Activated T-cell treated with anti-CD3 and anti-CD28 coated beads, Interleukin-2, amount 50 U/mL, for 72 hours (primary cell): ENCODE results near the gene C1orf167. TPM values are rescaled to one million over a fixed set of nuclear protein-coding genes. Genes with fewer than 3 reads are reported as not detected.
A peak's percentile ranks its signal among the peaks of the same experiment; 100 is the strongest.

Experiments
- ATAC-seq, 2 donors: fragments of 150-1000 bp; cut with Tn5 transposase; replicated peaks in 1 of 2; 2 replicates each; pipeline ENCODE4 v1.10.0; 2021; ENCODE audit warnings: moderate library complexity in 2 of 2, mild to moderate bottlenecking in 1 of 2
- DNase-seq, 2 donors: peaks; one replicate each; pipeline ENCODE4 v3.0.0; 2021 to 2022; ENCODE audit warnings: mixed read lengths in 1 of 2
- H3K27ac Mint-ChIP-seq: one replicate; pipeline ENCODE4 v1.8.0; 2022; ENCODE audit warnings: mild to moderate bottlenecking, moderate library complexity, mixed read lengths
- H3K27me3 Mint-ChIP-seq: one replicate; pipeline ENCODE4 v1.8.0; 2022; ENCODE audit warnings: low read depth, mixed read lengths
- H3K36me3 Mint-ChIP-seq, 2 donors: one replicate each; pipeline ENCODE4 v1.8.0; 2022; ENCODE audit warnings: mixed read lengths in 2 of 2, mild to moderate bottlenecking in 1 of 2; ENCODE audit not compliant: insufficient read depth in 2 of 2
- H3K4me1 Mint-ChIP-seq: one replicate; pipeline ENCODE4 v1.8.0; 2022; ENCODE audit warnings: low read depth, mixed read lengths
- H3K4me3 Mint-ChIP-seq, 2 donors: one replicate each; pipeline ENCODE4 v1.8.0; 2022; ENCODE audit warnings: mild to moderate bottlenecking in 2 of 2, mixed read lengths in 2 of 2, moderate library complexity in 2 of 2
- H3K9me3 Mint-ChIP-seq, 2 donors: one replicate each; pipeline ENCODE4 v1.8.0; 2022; ENCODE audit warnings: mixed read lengths in 2 of 2
- total RNA-seq, 2 donors: library from RNA; stranded (reverse); gene quantifications; one replicate each; pipeline ENCODE4 v1.2.3, GENCODE V29; 2022

C1orf167 gene
- total RNA-seq, 2 donors from 2014 or later, result 0.41 TPM; not detected in 1

DNA sequence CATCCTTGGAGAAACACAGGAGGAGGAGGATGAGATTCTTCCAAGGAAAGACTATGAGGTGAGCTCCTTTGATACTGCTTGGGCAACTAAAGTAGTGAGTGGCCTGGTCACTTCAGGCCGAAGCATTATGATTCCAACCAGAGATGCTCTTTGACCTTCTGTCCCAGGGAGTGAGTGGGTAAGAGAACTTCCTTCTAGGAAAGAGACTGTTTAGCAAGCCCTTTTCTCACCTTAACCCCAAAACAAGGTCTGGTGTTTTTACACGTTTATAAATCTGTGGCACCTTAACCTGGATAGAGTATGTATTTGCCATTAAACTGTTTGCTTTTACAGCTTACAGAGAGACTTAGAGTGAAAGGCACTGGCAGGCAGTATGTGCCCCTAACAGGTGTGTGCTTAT lies 45.1 kb downstream of the C1orf167 start:
- H3K27ac Mint-ChIP-seq, result peak overlapping the region; percentile 22
- no peaks in the 10 kb centered on the region for H3K27me3 Mint-ChIP-seq
- peaks cover 0 to 2% of the 10 kb centered on the region in 2 donors for H3K36me3 Mint-ChIP-seq
- H3K4me1 Mint-ChIP-seq, result peaks cover 66% of the 10 kb centered on the region
- no peaks in the 10 kb centered on the region for H3K9me3 Mint-ChIP-seq
- H3K4me3 Mint-ChIP-seq, result peak overlapping the region; percentile 96 to 98
- ATAC-seq (no peak), DNase-seq (no peak)

DNA sequence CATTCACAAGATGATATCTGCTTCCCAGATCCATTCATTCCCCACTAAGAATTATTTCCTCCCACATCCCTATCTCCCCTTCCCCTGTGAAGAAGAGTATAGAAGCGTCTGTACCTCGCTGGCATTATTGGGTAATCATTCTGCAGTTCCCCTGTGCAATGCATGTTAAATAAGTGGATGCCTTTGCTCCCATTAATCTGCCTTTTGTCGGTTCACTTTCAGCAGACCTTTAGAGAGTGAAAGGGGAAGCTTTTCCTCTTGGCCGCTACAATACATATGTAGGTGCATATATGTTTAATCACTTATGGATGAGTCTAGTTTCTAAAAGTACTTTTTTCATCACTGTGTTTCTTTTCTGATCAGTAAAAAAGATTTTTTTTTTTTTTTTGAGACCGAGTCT lies 51.0 kb downstream of the C1orf167 start:
- no peak for ATAC-seq
- Mint-ChIP-seq H3K4me3 (no peak overlapping the region), H3K4me1 (peaks cover 13% of the 10 kb centered on the region), H3K27ac (no peak overlapping the region), H3K27me3 (no peaks in the 10 kb centered on the region), H3K36me3 (peaks cover 2 to 7% of the 10 kb centered on the region in 2 donors), H3K9me3 (no peaks in the 10 kb centered on the region)
- no peak for DNase-seq

DNA sequence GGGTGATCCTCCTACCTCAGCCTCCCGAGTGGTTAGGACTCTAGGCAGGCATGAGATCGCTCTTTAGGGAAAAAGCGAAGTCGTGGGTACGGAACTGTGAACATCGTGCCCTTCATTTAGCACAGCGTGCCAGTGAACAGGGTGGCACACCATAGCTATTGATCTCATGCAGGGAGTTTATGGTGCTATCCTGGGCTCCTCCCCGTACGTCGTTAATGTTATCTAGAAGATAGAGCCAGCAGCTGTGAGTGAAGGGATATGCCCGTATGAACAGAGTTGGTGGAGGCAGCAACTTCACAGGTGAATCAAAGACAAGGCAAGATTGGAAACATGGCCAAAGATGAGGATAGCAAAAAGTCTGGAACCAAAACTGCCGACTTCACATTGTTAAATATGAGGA lies 55.2 kb downstream of the C1orf167 start:
- Mint-ChIP-seq H3K36me3 (peaks cover 2 to 8% of the 10 kb centered on the region in 2 donors), H3K9me3 (no peaks in the 10 kb centered on the region), H3K27me3 (no peaks in the 10 kb centered on the region), H3K27ac (no peak overlapping the region), H3K4me3 (no peak overlapping the region), H3K4me1 (no peaks in the 10 kb centered on the region)
- no peak for DNase-seq
- ATAC-seq, result no peak

DNA sequence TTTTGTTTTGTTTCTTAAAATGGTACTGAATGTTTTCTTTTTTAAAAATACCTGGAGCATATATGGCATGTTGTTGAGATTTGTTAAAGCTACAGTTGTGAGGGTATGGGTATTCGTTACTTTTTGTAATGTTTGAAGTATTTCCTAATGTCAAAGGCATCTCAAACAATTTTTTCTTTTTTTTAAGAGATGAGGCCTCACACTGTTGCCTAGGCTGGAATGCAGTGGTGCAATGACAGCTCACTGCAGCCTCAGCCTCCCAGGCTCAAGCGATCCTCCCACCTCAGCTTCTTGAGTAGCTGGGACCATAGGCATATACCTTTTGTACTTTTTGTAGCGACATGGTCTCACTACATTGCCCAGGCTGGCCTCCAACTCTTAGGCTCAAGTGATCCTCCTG lies 60.1 kb downstream of the C1orf167 start:
- Mint-ChIP-seq H3K4me1 (no peaks in the 10 kb centered on the region), H3K27me3 (no peaks in the 10 kb centered on the region), H3K4me3 (no peak overlapping the region), H3K27ac (no peak overlapping the region), H3K36me3 (peaks cover 2 to 9% of the 10 kb centered on the region in 2 donors), H3K9me3 (no peaks in the 10 kb centered on the region)
- no peak for DNase-seq
- no peak for ATAC-seq

DNA sequence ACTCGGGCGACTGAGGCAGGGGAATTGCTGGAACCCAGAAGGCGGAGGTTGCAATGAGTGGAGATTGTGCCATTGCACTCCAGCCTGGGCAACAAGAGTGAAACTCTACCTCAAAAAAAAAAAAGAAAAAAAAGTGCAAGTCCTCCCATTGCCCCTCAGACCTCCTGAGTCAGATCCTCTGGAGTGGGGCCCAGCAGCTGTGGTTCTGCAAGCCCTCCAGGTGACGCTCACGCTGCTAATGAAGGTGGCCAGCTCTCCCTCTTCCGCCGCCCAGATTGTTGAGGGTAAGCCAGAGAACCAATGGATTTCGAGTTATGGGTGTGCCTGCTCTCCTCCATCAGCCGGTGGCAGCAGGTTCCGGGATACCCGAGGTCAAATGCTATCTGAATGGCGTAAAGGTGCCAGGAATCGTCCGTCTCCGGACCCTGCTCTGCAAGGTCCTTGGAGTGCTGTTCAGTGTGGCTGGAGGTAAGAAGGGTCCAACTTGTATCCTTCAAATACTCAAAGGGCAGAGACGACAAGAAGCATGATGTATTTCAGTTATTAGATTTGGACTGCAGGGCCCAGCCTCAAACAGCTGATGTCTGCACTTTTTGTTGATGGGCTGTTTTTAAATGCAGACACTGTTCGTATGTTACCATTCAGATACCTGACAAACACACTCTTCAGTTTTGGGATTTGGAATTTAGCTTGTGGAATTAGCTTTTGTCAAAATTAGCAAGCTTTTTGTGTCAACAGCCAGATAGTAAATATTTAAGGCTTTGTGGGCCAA lies 61.6 kb downstream of the C1orf167 start:
- peaks cover 0 to 6% of the 10 kb centered on the region in 2 donors for H3K36me3 Mint-ChIP-seq
- H3K4me1 Mint-ChIP-seq, result no peaks in the 10 kb centered on the region
- DNase-seq (no peak), ATAC-seq (no peak)
- no peaks in the 10 kb centered on the region for H3K27me3 Mint-ChIP-seq
- no peak overlapping the region for H3K27ac Mint-ChIP-seq
- H3K4me3 Mint-ChIP-seq, result no peak overlapping the region
- no peaks in the 10 kb centered on the region for H3K9me3 Mint-ChIP-seq

DNA sequence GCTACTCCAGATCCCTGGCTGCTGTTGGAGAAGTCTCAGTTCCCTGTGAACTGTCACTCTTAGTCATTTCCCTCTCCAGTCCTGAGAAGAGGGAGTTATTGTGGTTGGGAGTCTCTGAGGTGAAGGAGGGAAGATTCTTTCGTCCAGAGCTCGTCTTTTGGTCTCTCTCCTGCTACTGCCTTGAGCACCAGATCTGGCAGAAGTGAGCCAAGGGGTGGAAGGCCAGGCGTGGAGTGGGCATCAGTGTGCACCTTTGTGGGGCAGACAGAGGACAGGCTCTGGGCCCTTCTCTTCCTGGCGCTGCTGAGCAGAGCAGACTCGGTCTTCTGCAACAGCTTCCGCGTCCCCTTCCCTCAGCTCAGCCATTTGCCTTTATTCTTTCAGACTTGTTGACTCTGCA lies 63.1 kb downstream of the C1orf167 start:
- ATAC-seq, result no peak
- H3K4me3 Mint-ChIP-seq, result no peak overlapping the region
- H3K27ac Mint-ChIP-seq, result no peak overlapping the region
- no peaks in the 10 kb centered on the region for H3K27me3 Mint-ChIP-seq
- DNase-seq, result no peak
- no peaks in the 10 kb centered on the region for H3K9me3 Mint-ChIP-seq
- H3K4me1 Mint-ChIP-seq, result no peaks in the 10 kb centered on the region
- peaks cover 0 to 4% of the 10 kb centered on the region in 2 donors for H3K36me3 Mint-ChIP-seq

DNA sequence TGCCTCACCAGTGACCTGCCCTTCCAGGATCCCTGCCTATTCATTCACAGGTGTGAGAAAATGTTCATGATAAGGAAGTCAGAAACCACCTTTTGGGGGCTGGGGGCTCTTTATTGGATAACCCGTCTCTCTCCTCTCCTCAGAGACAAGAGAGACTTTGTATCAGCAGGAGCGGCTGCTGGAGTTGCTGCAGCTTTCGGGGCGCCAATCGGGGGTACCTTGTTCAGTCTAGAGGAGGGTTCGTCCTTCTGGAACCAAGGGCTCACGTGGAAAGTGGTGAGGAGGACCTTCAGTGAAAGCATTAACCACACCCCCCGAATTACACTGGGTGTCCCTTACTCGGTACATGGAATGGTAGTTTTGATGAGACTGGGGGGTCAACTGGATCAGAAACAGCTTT lies 65.0 kb downstream of the C1orf167 start:
- H3K4me3 Mint-ChIP-seq, result no peak overlapping the region
- H3K27me3 Mint-ChIP-seq, result no peaks in the 10 kb centered on the region
- DNase-seq, result no peak
- no peak overlapping the region for H3K27ac Mint-ChIP-seq
- peaks cover 0 to 3% of the 10 kb centered on the region in 2 donors for H3K36me3 Mint-ChIP-seq
- H3K9me3 Mint-ChIP-seq, result no peaks in the 10 kb centered on the region
- no peaks in the 10 kb centered on the region for H3K4me1 Mint-ChIP-seq
- no peak for ATAC-seq

DNA sequence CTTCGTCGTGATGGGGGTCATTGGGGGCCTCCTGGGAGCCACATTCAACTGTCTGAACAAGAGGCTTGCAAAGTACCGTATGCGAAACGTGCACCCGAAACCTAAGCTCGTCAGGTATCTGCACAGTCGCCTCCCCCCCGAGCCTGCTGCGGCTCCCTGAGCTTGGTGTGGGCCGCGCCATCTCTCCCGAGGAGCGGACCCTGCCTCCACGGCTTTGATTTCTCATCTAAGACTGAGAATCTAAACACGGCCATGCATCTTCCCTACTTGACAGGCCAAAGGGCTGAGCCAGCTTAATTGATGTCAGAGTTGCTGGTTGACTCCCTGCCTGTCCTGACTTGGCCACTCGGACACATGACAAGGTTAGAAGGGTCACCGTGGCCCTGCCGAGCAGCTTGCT lies 66.5 kb downstream of the C1orf167 start:
- Mint-ChIP-seq H3K36me3 (peaks cover 0 to 2% of the 10 kb centered on the region in 2 donors), H3K9me3 (no peaks in the 10 kb centered on the region), H3K4me1 (no peaks in the 10 kb centered on the region), H3K27me3 (no peaks in the 10 kb centered on the region), H3K27ac (no peak overlapping the region), H3K4me3 (no peak overlapping the region)
- ATAC-seq (no peak), DNase-seq (no peak)

DNA sequence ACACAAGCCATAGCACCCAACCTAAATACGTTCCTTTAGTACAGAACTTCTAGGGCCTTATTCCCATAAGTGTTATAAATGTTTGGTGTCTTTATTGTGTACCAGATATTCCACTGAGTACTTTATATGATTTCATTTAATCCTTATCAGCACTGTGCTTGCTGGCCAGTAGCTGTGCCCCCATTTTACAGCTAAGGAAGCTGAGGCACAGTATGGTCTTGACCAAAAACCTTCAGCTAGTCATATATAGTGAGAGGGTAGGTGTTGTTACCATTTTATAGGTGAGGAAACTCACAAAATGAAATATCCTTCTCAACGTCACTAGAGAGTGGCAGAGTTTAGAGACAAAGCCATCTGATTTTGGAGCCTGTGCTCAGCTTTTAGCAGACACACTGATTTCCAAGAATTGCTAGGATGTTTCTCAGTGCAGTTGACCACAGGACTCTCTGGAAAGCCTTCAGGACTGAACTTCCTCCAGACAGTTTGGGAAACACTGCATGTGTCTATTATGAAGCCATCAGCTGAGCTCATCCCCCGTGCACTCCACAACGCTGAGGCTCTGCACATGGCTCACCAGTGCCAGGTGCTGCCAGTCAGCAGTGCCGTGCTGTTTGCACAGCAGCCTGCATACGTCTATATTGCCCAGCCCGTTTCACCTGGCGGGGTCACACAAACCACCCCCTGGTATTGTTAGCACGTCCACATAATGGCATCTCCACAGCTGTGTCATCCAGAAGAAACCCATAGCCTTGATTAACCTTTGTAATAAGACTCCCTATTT lies 70.1 kb downstream of the C1orf167 start:
- Mint-ChIP-seq H3K27ac (no peak overlapping the region), H3K27me3 (no peaks in the 10 kb centered on the region), H3K4me3 (no peak overlapping the region), H3K9me3 (no peaks in the 10 kb centered on the region), H3K36me3 (peaks cover 2% of the 10 kb centered on the region in 2 donors), H3K4me1 (no peaks in the 10 kb centered on the region)
- DNase-seq (no peak), ATAC-seq (no peak)

DNA sequence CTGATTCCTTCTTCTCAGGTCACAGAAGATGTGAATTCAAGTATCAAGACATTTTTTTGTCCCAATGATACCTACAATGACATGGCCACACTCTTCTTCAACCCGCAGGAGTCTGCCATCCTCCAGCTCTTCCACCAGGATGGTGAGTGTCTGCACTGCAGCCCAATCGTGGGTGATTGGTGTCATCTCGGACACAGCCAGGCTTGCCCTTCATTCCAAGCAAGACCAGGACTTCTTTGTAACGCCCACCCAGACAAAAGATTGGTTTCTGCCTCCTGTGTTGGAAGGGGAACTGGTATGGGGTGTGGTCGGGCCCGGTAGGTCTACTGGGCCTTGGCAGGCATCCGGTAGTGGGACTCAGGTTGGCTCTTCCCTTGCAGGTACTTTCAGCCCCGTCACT lies 71.5 kb downstream of the C1orf167 start:
- Mint-ChIP-seq H3K27ac (no peak overlapping the region), H3K4me1 (no peaks in the 10 kb centered on the region), H3K9me3 (no peaks in the 10 kb centered on the region), H3K27me3 (no peaks in the 10 kb centered on the region), H3K4me3 (no peak overlapping the region), H3K36me3 (peaks cover 2 to 3% of the 10 kb centered on the region in 2 donors)
- DNase-seq, result no peak
- ATAC-seq, result no peak

DNA sequence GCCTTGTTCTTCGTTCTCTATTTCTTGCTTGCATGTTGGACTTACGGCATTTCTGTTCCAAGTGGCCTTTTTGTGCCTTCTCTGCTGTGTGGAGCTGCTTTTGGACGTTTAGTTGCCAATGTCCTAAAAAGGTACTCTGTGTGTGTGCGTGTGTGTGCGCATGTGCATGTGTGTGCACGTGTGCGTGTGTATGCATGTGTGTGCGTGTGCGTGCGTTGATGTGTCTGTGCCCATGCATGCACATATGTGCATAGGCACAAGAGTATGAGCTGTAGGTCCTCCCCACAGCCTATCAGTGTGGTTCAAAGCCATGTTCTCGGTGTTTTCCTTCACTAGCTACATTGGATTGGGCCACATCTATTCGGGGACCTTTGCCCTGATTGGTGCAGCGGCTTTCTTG lies 71.9 kb downstream of the C1orf167 start:
- no peak for DNase-seq
- peaks cover 2 to 6% of the 10 kb centered on the region in 2 donors for H3K36me3 Mint-ChIP-seq
- H3K27ac Mint-ChIP-seq, result no peak overlapping the region
- no peak for ATAC-seq
- H3K27me3 Mint-ChIP-seq, result no peaks in the 10 kb centered on the region
- no peaks in the 10 kb centered on the region for H3K9me3 Mint-ChIP-seq
- no peak overlapping the region for H3K4me3 Mint-ChIP-seq
- H3K4me1 Mint-ChIP-seq, result no peaks in the 10 kb centered on the region

DNA sequence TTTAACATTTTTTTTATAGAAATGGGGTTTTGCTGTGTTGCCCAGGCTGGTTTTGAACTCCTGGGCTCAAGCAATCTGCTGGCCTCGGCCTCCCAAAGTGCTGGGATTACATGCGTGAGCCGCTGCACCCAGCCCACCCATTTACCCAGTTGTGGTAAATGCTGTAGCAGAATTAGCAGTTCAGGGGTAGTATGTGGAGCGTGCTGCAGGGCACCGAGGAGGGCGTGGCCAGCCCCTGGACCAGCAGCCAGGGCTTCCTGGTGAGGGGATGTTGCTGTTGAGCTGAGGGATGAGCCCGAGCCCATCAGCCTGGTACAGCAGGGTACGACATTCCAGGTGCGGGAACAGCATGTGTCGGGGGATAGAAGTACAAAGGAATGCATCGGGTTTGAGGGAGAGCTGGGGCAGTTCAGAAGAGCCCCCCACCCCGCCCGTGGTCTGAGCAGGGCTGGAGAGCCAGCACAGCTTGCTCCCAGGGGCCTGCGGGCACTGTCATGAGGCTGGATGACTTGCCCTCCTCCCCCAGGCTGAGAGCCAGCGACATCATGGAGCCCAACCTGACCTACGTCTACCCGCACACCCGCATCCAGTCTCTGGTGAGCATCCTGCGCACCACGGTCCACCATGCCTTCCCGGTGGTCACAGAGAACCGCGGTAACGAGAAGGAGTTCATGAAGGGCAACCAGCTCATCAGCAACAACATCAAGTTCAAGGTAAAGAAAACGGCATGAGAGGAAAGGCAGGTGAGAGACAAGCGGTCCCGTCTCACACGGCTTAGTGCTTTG lies 73.6 kb downstream of the C1orf167 start:
- Mint-ChIP-seq H3K9me3 (no peaks in the 10 kb centered on the region), H3K27ac (no peak overlapping the region), H3K27me3 (no peaks in the 10 kb centered on the region), H3K4me1 (no peaks in the 10 kb centered on the region), H3K4me3 (no peak overlapping the region), H3K36me3 (peaks cover 2 to 9% of the 10 kb centered on the region in 2 donors)
- ATAC-seq (no peak), DNase-seq (no peak)
